ENCODE data around the gene KLHL25. TPM values are rescaled to one million over a fixed set of nuclear protein-coding genes. Genes with fewer than 3 reads are reported as not detected.

KLHL25 gene
- total RNA-seq, 1 donor from 2014 or later = 5.2 TPM

Small RNA genes within 50 kb of the gene (small RNA-seq; reads per million reads assigned to genes)
- not detected for gene AC021739.1
- gene MIR1276 = 0.21 reads per million
- gene MIR548AP = not detected
- not detected for gene RNU6-231P

Data from skeletal muscle tissue (tissue), 2 donors.